GM19397 (cell line): ENCODE results near the gene WWOX.

Experiments
- ATAC-seq: cut with Tn5 transposase; IDR thresholded peaks from one replicate; pipeline ENCODE4 v1.9.1; 2021; ENCODE audit warnings: mild to moderate bottlenecking, moderate library complexity; ENCODE audit not compliant: unreplicated experiment

Gene WWOX

DNA sequence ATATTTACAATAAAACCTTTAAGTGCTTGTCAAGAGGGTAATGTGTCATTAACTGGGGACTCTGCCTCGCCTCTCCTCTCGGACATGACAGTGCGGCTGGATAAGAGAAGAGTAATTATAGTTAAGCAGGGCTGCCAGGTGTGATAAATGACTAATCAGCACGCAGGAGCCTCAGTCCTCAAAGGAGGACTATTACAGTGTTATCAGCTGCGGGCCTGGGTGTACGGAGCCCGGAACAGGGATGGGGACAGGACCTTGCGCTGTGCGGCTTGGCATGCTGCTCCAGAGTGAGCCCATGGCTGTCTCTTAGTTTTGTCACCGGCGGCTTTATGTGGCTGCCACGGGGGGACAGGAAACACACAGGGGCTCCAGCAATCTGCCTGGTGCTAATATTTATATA, 893.9 kb downstream of the WWOX start:
- ATAC-seq = no peak

DNA sequence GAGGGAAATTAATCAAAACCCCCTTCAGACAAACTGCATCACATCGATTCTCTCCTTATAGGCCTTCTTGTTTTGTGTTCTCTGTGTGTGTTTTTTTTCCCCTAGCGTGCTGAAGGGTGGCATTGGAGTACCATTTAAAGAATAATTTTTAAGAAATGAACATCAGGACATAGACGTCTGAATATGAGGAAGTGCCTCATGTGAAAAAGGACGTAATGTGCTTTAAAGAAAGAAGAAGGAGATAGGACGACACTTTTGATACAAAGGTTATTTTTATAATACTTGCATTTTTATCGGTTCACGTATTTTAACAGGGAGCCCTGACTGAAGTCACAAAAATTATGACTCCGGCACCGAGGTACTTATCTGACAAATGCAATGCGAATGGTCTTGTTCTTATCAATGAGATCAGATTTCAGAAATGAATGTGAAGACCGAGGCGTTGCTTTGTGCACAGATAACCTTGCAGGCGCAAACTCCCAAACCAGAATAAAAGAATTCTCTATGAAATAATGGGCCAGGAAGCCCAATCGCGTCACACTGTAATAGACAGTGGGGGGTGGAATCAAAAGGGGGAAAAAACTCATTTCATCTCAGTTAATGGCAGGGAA, 894.8 kb downstream of the WWOX start:
- no peak for ATAC-seq

DNA sequence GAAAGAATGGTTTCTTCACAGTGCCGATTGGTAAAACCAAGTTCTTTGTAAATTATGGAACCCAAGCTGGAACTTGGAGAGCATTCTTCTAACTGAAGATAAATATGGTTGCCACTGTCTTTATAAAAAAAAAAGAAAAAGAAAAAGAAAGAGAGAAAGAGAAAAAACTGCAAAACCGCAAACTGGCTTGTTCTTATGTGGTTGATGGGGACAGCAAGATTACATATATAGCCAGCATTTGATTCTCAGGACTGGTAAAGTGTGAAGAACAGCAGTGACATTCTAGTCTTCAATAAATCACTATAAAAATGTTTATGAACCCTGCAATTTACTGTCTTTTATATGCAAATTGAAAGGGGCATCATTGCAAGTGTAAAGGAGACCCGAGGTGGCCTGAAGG, 896.0 kb downstream of the WWOX start:
- no peak for ATAC-seq

DNA sequence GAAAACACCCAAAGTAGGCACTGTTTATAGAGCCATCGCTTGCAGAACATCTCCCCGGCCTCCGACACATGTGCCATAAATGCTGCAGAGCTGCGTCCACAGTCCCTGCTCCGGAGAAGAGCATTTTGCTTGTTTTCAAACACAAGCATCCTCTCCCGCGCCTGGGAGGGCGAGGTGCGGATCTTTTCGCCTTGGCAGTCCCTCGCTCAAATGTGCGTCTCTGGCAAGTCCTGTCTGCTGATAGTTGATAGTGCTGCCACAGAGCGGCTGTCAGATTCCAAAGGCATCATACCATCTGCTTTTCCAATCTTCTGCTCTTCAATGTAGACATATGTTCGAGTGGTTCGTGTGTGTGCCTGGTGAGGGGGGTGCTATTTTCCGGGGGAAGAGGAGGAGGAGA, 897.3 kb downstream of the WWOX start:
- ATAC-seq = no peak

DNA sequence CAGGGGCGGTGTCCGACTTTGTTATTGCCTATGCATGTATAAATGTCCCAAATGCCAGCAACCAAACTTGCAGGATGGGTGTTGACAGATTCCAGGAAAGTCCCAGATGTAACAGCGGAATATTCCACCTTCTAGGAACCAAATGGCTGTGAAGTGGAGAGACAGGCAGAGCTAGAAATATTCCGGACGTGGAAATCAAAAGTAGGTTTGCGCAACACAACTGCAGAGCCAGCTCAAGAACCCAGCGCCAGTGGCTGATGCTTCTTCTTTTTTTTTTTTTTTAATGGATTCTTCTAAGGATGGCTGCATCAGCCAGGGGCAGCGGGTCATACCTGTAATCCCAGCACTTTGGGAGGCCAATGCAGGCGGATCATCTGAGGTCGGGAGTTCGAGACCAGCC, 899.4 kb downstream of the WWOX start:
- ATAC-seq = no peak

DNA sequence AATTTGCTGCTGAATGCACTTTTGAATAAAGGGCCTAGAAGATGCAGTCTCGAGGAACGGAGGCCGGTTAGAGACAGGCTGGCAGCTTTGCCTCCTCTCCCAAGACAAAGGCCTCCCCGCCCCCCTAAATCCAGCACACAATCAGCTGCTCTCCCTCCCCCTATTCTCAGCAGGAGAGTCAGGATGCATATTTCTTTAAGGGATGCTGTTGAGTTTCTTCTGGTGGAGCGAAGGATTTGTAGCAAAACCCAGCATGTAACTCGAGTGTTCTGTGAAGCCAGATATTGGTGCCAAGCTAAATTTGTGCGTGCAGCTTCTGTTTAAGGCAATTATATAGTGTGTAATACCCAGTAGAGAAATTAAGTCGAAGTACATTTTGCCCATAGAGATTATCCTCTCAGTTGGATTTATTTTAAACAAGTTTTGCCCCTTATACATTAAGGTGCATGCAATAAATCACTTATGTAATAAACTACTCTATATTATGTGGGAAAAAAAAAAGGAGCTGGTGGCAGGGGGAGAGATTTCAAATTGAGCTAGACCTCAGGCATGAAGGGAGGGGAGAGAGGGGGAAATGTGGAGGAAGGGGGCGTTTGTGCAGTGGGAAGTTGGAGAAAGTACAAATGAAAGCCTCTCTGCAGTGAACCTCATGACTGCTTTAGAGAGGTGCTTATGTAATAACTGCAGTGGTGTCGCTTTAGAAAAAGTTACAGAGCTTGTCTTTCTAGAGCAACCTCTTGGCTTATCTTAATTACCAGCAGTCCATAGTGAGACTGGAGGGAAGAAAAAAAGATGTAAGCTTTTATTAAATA, 901.9 kb downstream of the WWOX start:
- no peak for ATAC-seq

DNA sequence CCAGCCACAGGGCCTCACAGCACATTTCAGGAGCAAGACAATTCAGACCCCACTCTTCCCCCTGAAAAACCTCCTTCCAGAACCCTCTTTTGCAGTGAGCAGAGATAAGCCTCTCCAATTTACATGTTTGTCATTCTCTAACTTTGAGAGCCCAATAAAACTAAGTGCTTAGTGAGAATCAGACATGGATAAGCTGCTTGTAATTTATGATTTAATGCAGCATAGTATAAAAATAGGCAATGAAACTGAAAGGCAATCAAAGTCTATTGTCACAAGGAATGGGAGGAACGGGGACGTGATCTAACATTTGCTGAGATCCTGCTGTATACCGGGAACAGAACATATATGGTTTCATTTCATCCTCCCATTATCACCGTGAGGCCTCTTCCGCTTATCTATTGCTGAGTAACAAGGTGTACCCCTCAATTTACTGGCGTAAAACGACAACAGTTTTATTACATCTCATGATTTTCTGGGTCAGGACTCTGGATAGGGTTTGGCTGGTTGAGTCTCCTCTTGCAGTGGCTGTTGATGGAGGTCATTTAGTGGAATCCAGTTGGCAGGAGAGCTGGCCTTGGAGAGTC, 903.7 kb downstream of the WWOX start:
- no peak for ATAC-seq

DNA sequence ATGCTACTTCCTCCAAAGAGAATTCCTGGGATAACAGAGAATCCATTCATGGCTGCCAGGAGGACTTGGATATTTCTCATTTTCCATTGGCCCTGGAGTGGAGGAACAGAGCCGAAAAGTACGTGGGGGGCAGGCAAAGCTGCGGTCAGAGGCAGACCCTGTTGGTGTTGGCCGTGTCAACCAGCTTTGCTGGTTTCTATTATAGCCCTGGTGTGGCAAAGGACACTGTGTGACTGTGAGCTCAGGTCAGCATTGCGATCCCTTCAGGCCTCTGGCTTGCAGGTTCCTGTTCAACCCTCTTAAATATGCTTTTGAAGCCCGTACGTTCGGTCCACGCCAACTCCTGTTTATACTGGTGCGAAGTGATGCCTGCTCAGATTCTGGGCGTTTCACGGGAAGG, 904.9 kb downstream of the WWOX start:
- ATAC-seq = no peak

DNA sequence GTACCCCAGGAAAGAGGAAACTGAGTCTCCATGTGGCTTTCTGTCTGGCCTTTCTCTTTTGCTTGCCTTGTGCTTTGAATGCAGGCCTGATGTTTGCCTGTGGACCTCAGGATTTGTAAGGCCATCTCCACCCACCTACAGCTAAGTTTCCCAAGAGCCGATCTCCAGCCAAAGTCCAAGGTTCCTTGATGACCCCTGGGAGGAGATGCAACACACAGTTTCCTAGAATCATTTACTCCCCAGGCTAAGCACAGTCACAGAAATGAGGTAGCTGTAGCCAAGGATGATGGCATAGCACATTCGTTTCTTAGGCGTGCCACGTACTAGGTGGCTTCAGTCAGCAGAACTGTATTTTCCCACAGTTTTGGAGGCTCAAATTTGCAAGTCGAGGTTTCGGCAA, 905.6 kb downstream of the WWOX start:
- ATAC-seq = no peak

DNA sequence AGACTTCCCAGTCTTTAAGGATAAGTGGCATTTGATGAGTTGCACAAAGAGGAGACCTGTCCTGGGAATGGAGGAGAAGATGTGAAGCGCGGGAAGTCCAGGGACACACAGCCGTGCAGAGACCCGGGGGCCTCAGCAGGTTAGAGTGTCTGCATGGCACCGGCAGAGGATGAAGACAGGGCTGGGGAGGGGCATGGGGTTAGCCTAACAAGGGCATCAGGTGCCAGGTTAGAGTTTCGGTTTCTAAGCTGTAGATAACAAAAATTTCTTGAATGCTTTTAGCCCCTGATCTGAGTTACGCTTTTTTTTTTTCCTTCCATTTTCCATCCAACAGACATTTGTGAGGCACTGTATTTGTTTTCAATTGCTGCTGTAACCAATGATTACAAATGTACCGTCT, 906.8 kb downstream of the WWOX start:
- no peak for ATAC-seq

DNA sequence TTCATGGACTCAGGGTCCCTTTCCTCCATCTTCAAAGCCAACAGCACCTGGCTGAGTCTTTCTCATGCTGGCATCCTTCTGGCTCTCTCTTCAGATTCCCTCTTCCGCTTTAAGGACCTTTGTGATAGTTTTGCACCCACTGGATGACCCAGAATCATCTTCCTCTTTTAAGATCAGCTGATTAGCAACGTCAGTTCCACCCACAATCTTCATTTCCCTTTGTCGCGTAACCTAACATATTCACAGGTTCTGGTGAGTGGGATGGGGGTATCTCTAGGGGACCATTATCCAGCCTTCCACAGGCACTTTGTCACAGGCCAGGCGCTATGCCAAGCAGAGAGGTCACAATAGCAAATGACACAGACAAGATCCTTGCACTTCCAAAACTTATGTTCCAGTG, 907.3 kb downstream of the WWOX start:
- ATAC-seq = no peak

DNA sequence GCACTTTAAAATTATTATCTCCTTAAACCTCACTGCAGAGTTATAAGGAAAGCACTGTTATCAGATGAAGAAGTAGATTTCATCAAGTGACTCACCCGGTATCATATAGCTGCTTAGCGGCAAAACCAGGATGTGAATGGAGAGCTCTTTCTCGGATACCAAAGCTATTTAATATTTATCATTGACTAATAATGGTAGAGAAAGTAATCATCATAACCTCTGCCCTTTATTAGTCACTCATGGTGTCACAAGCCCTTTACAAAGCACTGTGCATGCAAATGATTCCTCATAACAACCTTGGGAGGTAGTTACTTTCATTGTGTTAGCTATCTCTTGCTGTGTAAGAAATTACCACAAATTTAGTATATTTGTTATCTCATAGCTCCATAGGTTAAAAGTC, 908.2 kb downstream of the WWOX start:
- ATAC-seq = no peak

DNA sequence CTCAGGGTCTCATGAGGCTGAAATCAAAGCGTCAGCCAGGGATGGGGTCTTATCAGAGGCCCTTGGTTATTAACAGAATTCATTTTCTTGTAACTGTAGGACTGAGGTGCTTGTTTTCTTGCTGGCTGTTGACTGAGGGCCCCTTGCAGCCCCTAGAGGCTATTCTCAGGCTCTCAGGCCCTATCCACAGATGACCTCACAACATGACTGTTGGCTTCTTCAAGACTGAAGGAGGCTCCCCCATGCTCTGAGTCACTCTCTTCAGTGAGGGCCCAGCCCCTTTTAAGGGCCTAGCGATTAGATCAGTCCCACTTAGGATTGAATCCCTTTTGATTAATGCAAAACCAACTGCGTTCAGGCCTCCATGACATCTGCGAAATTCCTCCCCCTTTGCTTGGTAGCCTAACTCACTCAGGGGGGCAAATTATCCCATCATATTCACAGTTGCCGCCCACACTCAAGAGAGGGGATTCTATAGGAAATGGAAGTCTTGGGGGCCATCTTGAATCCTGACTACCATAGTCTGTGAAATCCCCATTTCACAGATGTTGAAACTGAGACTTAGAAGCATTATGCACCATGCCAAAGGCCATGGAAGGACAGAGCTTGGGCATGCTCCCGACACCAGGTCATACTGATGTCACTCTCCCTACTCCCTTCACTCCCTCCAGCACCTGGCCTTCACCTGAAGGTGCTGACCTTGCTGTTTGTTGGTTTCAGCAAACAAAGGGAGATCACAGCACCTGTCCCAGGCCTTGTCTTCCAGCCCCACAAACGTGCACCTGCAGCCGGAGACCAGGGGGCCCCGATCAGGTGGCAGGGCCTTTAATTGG, 908.8 kb downstream of the WWOX start:
- no peak for ATAC-seq

DNA sequence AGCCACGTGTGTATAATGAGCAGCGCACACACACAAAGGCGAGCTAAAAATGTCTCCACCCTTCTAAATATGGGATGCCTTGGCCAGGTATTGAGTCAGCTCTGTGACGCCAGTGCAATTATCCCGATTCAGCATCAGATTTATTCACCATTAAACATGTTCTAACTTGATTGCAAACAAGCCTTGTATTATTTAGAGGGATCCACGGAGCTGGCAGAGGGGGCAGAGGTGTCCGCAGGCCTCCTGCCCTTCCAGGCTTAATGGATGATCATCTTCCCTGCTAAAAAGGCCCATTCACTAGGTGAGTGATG, 909.4 kb downstream of the WWOX start:
- no peak for ATAC-seq

DNA sequence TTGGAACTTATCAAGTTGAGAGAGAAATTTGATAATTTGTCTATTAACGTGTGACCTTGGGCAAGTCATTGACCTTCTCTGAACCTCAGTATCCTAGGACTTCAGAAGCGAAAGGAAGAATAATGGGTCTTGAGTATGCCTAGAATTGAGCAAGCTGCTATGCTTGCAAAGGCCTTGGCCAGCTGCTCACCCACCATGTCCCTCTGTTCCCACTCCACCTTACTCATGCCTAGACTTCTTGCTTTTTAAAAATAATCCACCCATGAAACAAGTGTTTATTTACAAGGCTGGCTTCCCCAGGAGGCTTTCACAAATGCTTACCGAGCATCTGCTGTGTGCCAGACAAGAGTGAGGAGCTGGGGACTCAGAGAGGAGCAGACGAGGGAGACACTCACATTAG, 910.4 kb downstream of the WWOX start:
- ATAC-seq = no peak

DNA sequence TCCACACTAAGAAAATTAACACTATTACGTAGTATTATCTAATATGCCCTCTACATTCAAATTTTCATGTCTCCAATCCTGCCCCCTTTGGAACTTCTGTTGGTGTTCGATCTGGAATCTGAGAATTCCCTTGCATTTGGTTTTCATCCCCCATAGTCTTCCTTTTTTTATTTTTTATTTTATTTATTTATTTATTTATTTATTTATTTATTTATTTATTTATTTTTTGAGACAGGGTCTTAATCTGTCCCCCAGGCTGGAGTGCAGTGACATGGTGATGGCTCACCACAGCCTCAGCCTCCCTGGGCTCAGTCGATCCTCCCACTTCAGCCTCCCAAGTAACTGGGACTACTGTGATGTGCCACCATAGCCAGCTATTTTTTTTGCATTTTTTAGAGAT, 911.8 kb downstream of the WWOX start:
- ATAC-seq = no peak

DNA sequence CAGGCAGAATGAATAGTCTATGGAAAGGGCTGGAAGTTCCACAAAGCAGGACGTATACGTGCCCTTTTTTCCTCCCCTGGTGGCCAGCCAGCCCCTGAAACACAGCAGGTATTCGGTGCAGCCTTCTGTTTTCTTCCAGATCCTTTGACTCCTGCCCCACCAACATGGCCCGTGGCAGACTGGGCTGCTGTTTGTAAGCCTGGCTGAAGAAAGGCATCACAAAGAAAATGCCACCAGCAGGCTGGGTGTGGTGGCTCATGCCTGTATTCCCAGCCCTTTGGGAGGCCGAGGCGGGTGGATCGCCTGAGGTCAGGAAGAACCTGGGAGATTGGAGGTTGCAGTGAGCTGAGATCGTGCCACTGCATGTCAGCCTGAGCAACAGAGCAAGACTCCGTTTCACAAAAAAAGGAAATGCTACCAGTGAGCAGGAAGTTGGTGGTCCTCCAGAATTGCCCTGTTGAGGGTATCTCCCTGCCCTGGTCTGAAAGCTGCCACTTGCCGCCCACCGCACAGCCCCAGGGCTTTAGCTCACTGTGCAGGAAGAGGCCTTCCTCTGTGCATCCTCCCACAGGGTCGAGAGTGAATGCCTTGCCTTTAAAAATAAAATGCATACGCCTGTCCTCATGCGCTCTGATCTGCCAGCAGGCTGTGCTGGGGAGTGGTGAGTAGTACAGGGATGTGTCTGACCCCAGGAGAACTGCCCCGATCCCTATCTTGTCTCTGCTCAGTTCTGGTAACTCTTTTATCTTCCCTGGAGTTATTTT, 913.4 kb downstream of the WWOX start:
- ATAC-seq = no peak

DNA sequence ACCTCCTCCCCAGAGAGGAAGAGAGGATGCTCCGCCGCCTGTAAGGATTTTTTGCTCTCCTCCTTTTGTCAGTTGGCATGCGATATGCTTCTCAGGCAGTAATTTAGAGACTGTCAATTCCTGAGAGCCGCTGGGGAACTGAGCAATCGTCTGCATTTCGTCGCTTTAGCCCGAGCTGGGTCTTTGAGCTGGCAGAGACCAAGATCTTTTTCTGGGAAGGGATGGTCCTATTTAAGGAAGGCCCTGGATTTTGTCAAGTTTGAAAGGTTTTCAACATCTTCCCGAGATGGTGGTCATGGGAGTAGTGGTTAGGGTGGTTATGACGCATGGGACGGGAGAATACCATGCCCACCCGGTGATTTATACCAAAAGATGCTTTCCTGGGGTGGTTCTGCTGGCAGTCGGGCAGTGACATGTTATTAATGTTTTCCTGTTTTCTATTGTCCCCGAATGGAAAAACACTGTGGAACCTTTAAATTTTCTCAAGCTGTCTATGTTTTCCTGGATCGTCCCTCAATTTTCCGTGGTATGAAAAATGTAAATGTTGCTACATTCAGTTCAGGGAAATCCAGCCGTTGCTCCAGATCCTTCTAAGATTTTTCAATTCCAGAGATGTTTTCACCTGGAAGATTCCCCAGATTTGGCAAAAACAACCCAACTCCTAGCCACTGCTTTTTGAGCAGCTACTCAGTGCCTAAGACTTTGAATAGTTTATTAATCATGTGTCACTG, 914.6 kb downstream of the WWOX start:
- no peak for ATAC-seq

DNA sequence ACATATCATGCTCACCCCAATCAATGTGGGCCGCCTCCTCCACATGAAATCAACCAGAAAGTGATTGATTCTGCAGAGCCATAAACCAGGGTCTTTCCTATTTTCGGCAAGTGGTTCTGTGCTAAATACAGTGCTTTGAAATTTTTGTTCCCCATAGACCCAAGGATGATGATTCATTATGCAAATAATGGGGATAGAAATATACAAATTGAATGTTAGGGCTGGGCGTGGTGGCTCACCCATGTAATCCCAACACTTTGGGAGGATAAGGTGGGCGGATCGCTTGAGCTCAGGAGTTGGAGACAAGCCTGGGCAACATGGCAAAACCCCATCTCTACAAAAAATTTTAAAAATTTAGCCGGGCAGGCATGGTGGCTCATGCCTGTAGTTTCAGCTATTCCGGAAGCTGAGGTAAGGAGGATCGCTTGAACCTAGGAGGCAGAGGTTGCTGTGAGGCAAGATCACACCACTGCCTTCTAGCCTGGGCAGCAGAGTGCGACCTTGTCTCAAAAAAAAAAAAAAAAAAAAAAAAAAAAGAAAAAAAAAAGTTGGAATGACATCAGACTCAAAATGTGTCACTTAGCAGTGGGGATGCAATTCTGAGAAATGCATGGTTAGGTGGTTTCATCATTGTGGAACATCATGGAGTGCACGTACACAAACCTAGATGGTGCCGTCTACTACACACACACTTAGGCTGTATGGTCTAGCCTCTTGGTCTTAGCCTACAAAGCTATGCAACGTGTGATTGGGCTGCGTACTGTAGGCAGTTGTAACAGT, 919.4 kb downstream of the WWOX start:
- no peak for ATAC-seq

DNA sequence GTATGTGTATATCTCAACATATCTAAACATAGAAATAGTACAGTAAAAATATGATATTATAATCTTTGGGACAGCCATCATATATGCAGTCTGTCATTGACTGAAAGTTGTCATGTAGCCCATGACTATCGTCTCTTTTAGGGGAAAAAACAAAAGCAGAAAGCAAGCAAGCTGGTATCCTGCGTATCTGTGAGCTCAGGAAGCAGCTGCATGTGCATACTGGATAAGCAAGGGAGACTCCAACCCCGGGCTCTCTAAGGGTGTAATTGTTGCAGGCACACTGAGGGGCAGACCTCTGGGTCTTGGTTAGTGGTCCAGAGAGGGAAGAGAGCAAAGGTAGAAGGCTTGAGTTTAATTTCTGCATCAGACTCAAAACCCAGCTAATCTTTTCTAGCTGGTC, 920.0 kb downstream of the WWOX start:
- no peak for ATAC-seq
